Suprapubic skin (tissue), 4 donors: ENCODE data around the gene RNASET2. TPM values are rescaled to one million over a fixed set of nuclear protein-coding genes. Genes with fewer than 3 reads are reported as not detected.

ENCODE experiments used
- DNase-seq, 2 donors: peaks; one replicate each; pipeline ENCODE4 v3.0.0-alpha.2; 2019; ENCODE audit warnings: low spot score in 2 of 2
- H3K27ac ChIP-seq: fragments of 200-600 bp; sonication (generic); one replicate; pipeline ENCODE4 v1.5.1; 2019
- H3K27me3 ChIP-seq: fragments of 200-600 bp; sonication (generic); one replicate; pipeline ENCODE4 v1.5.1; 2019
- H3K36me3 ChIP-seq: fragments of 200-600 bp; sonication (generic); one replicate; pipeline ENCODE4 v1.5.1; 2019
- H3K4me1 ChIP-seq: fragments of 200-600 bp; sonication (generic); one replicate; pipeline ENCODE4 v1.5.1; 2019
- H3K4me3 ChIP-seq: fragments of 200-600 bp; sonication (generic); one replicate; pipeline ENCODE4 v1.5.1; 2019; ENCODE audit warnings: mild to moderate bottlenecking
- H3K9me3 ChIP-seq: fragments of 200-600 bp; sonication (generic); one replicate; pipeline ENCODE4 v1.5.1; 2019
- EP300 ChIP-seq: sonication (generic); formaldehyde crosslinking; IDR thresholded peaks from one replicate; pipeline ENCODE4 v1.6.1; 2017; ENCODE audit warnings: antibody characterized with exemption
- POLR2A ChIP-seq, 2 donors: fragments of 450-650 bp; IDR thresholded peaks; one replicate each; pipeline ENCODE4 v1.6.1; 2017; ENCODE audit warnings: antibody characterized with exemption in 2 of 2, mild to moderate bottlenecking in 2 of 2, moderate library complexity in 2 of 2
- POLR2AphosphoS5 ChIP-seq, 3 donors: sonication (generic); formaldehyde crosslinking; IDR thresholded peaks; one replicate each; pipeline ENCODE4 v1.6.1; 2017; ENCODE audit warnings: antibody characterized with exemption in 3 of 3
- WGBS: methylation state at CpG from one replicate; pipeline ENCODE4 v1.1.5; 2018; 5-methylcytosine and 5-hydroxymethylcytosine counted together
- total RNA-seq, 4 donors: library from RNA; depleted of rRNA; stranded (reverse); fragments of >200 nt; gene quantifications; one replicate each; pipeline ENCODE4 v1.1.0, GENCODE V29; 2016
- TF ChIP-seq, protein P1 (sequence below), 2 donors: fragments of 200-600 bp in 1 of 2; fragments of 450-650 bp in 1 of 2; sonication (generic) in 1 of 2; IDR thresholded peaks; one replicate each; pipeline ENCODE4 v1.5.1; 2016 to 2019; ENCODE audit warnings: antibody characterized with exemption in 2 of 2, mild to moderate bottlenecking in 1 of 2, moderate library complexity in 1 of 2

The RNASET2 gene
- total RNA-seq, 4 donors from 2014 or later, result 36.3 to 62.5 (median 53.9) TPM

DNA sequence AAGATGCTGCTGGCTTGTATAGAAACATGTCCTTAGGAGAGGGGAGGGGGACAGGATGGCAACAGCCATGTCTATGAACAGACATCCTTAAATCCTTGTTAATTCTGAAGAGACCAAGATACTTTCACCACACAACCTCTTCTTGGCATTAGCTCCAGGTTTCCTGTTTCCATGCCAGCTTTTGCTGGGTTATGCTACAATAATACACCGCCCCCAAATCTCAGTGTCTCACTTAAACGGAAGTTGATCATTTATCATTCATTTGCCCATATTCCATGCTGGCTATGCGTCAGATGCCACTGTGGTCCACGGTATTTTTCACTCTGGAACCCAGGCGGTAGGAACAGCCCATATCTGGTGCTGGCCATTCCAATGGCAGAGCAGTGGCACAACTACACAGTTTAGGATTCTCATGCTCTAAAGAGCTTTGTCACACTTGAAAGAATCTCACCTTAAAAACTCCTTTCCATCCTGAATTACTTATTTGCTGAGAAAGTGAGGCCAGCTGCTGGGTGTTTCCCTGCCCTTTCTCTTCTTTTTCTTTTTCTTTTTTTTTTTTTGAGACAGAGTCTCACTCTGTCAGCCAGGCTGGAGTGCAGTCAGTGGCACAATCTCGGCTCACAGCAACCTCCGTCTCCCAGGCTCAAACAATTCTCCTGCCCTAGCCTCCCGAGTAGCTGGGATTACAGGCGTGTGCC, 3.7 kb upstream of the RNASET2 start:
- WGBS, result 79% methylated on average over 9 of the region's 9 CpGs
- Histone ChIP-seq H3K4me1 (peaks cover 25% of the 10 kb centered on the region), H3K4me3 (no peak overlapping the region), H3K27ac (no peak overlapping the region), H3K36me3 (no peaks in the 10 kb centered on the region), H3K27me3 (no peaks in the 10 kb centered on the region), H3K9me3 (no peaks in the 10 kb centered on the region)
- no peak for DNase-seq
- TF ChIP-seq POLR2A (IDR thresholded peaks at IDR 0.05) (no peak), POLR2AphosphoS5 (IDR thresholded peaks at IDR 0.05) (no peak)
- TF ChIP-seq, protein P1, sequence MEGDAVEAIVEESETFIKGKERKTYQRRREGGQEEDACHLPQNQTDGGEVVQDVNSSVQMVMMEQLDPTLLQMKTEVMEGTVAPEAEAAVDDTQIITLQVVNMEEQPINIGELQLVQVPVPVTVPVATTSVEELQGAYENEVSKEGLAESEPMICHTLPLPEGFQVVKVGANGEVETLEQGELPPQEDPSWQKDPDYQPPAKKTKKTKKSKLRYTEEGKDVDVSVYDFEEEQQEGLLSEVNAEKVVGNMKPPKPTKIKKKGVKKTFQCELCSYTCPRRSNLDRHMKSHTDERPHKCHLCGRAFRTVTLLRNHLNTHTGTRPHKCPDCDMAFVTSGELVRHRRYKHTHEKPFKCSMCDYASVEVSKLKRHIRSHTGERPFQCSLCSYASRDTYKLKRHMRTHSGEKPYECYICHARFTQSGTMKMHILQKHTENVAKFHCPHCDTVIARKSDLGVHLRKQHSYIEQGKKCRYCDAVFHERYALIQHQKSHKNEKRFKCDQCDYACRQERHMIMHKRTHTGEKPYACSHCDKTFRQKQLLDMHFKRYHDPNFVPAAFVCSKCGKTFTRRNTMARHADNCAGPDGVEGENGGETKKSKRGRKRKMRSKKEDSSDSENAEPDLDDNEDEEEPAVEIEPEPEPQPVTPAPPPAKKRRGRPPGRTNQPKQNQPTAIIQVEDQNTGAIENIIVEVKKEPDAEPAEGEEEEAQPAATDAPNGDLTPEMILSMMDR (IDR thresholded peaks at IDR 0.05), result no peak

DNA sequence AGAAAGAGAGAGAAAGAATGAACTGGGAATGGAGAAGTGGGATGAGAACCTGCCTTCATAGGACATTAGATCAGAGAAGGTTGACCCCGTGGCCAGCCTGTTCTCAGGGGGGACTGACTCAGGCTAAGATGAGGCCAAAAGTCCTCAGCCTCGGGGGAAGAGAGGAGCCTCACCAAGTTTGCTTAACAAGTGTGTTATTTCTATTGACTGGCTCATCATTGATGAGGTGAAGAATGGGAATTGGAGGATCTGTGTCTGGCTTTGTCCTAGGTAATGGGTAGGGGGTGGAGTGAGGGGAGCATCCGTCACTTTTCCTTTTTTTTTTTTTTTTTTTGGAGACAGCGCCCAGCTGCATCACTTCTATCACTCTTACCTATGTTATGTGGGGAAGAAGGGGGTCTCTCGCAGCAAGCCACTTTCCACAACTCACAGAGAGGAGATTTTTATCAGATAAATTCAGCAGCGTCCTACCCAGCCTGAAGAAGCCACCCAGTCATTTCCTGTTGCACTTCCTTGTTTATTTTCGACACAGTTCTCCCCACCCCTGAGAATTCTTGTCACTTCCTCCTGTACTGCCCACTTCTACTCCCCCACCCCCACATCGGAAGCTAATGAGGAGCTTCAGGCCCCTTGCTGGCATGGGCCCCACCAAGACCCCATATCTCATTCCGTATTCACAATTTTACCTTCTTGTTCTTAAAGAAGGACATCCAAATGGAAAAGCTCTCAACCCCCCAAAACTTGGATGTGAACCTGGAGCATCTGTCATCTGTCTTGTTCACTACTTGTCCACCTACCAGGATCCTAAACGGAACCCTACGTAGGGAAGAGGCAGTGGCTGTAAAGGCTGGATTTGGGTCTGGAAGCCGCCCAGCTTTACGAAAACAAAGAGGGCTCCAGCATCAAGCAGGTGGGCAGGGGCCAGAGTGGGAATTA, 2.8 kb upstream of the RNASET2 start:
- Histone ChIP-seq H3K9me3 (no peaks in the 10 kb centered on the region), H3K36me3 (no peaks in the 10 kb centered on the region), H3K27ac (peak overlapping the region; percentile 12), H3K4me3 (no peak overlapping the region), H3K4me1 (peaks cover 30% of the 10 kb centered on the region), H3K27me3 (no peaks in the 10 kb centered on the region)
- DNase-seq, result no peak
- 74% methylated on average over 13 of the region's 13 CpGs for WGBS
- no peak for TF ChIP-seq POLR2AphosphoS5 (IDR thresholded peaks at IDR 0.05)
- no peak for TF ChIP-seq POLR2A (IDR thresholded peaks at IDR 0.05)
- TF ChIP-seq, protein P1 (IDR thresholded peaks at IDR 0.05), result no peak
- no peak for TF ChIP-seq EP300

DNA sequence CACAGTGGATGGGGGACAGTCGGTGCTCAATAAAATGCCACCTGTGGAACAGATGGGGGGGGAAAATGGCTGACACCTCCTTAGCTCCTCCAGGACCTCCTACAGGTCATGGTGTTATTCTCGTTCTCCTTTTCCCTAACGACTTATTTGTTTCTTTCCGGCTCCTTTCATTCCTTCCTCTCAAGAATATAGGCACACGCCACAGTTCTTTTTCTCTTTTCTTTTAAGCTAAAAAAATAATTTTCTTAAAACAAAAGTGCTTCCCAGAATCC, 1.4 kb upstream of the RNASET2 start:
- H3K27ac ChIP-seq, result peak overlapping the region; percentile 90
- TF ChIP-seq, protein P1 (IDR thresholded peaks at IDR 0.05), result no peak
- TF ChIP-seq POLR2AphosphoS5 (IDR thresholded peaks at IDR 0.05), result no peak
- TF ChIP-seq POLR2A (IDR thresholded peaks at IDR 0.05), result no peak
- TF ChIP-seq EP300, result no peak
- no peaks in the 10 kb centered on the region for H3K36me3 ChIP-seq
- no peaks in the 10 kb centered on the region for H3K27me3 ChIP-seq
- WGBS, result 91% methylated on average over 5 of the region's 5 CpGs
- no peaks in the 10 kb centered on the region for H3K9me3 ChIP-seq
- no peak overlapping the region for H3K4me3 ChIP-seq
- H3K4me1 ChIP-seq, result peaks cover 30% of the 10 kb centered on the region
- no peak for DNase-seq

DNA sequence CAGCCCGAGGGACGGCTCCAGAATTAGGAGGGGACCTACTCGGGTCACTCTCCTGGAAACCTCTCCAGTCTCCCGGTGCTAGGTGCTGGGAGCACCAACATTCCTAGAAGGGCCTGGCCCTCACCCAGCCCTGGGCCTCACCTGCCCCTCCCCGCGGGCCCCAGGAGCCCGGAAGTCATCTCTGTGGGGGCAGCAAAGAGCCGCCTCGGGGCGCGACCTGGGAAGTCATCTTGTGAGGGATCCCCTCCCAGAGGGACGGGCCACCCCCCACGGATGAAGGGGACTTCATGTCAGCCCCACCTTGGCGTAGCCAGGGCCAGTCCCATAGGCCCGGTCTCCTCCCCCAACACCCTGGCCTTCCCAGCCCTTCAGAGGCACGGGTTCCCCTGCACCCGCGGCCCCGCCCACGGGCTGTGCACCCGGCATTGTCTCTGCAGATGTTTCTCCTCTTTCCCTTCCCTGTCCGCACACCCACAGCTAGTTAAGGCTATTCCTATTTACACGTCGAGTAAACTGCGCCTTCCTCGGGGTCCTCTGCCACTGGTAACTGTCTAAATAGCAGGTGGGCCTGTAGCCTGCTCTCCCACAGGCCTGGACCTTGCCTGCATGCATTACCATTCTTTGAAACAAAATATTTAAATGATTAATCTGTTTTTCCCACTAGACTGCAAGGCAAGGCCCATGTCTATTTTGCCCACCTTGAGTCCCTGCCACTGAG, 896 bp upstream of the RNASET2 start:
- Histone ChIP-seq H3K27me3 (no peaks in the 10 kb centered on the region), H3K9me3 (no peaks in the 10 kb centered on the region), H3K36me3 (no peaks in the 10 kb centered on the region), H3K4me3 (peak overlapping the region; percentile 94), H3K27ac (peak overlapping the region; percentile 90), H3K4me1 (peaks cover 30% of the 10 kb centered on the region)
- peak in 1 of 2 donors; percentile 74 for DNase-seq
- TF ChIP-seq POLR2A (IDR thresholded peaks at IDR 0.05) (no peak), POLR2AphosphoS5 (IDR thresholded peaks at IDR 0.05) (no peak), EP300 (no peak)
- TF ChIP-seq, protein P1 (IDR thresholded peaks at IDR 0.05), result no peak
- 11% methylated on average over 16 of the region's 26 CpGs for WGBS
